HG02973 (cell line): ENCODE measurements around the gene MESP1.

Source experiments
- ATAC-seq: cut with Tn5 transposase; IDR thresholded peaks from one replicate; pipeline ENCODE4 v1.9.1; 2021; ENCODE audit warnings: moderate library complexity; ENCODE audit not compliant: unreplicated experiment

MESP1 gene

DNA sequence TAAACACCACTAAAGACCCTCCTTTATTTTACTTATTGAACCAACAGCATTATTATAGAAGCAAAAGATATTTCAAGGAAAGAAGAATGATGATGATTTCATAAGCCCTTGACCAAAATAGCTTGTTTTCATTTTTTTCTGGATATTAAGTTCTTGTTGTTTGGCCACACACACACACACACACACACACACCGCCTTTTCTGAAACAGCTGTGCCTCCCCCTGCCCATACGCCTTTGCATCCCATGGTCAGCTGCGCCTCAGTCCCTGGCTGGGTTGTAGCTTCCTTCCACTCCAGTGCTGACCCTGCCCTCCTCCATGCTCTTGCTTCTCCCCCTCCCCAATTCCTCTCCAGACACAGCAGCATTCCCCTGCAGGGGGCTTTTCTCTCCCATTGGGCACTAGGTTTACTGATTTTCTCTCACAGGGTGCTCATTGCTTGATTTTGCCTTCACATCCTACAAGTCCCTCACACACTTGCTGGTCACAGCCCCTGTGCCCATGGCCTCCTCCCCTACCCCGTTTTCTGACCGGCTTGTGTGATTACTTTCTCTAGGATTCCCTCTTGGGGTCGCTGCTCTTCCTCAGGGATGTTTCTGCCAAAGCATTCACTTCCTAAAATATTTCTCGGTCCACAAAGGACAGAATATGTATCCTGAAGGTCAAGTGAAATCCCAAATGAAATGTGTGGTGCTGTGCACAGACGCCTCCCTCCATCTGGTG is 18.4 kb downstream of the MESP1 start:
- ATAC-seq = no peak

DNA sequence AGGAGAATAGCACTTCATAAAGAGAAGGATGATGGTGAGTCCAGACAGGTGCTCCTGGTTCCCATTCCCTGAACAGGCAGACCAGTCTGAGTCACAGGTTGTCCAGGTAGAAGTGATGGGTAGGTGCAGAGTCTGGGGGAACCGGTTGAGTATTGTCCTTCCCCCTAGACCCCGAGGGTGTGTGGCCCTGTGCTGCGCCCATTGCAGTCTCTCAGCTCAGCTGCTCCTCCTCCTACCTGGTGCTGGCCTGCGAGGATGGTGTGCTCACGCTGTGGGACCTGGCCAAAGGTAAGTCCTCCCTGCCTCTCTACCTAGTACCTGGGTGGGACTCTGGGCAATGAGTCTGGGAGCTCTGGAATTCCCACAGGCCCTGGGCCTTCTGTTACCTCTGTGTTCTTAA is 19.8 kb downstream of the MESP1 start:
- ATAC-seq = no peak

DNA sequence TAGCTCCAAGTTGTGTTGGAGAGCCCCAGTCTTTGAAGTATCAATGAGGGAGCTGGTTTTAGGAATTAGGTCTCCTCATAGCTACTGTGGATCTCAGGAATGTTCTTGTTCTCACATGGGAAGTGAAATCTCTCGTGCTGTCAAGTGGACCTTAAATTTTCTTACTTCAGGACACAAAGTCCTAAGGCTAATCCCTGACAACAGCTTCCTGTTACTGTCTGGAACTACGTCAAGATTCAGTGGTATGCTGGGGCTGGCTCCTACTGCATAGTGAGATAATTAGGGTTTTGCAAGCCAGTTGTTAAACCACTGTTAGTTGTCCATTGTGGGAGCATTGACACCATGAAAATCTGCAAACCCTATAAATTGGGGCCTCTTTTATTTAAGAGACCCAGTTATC is 22.8 kb downstream of the MESP1 start:
- ATAC-seq = no peak

DNA sequence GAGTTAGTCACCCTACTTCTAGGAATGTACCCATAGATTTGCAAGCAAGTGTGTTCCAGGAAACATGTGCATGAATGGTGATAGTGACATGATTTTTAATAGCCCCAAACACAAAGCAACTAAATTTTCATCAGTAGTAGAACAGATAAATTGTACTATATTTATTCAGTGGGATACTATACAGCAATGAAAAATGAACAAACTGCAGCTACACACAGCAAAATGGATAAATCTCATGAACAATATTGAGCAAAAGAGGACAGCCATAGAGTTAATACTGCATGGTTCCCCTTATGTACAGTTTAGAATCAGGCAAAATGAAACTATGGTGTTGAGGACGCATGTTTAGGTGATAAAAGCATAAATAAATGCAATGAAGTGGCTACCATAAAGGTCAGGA is 26.0 kb downstream of the MESP1 start:
- no peak for ATAC-seq

DNA sequence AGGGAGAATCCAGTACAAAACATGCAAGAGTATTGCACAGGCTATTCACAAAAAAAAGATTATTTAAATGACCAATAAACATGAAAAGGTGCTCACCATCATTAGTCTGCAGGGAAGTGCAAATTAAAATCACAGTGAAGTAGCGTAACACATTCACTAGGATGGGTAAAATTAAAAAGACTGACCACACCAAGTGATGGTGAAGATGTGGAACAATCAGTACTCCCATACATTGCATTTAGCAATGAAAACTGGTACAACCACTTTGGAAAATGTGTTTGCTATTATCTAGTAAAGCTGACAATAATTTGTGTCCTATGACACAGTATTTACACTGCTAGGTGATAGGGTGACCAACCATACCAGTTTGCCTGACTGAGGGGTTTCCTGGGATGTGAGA is 26.4 kb downstream of the MESP1 start:
- no peak for ATAC-seq

DNA sequence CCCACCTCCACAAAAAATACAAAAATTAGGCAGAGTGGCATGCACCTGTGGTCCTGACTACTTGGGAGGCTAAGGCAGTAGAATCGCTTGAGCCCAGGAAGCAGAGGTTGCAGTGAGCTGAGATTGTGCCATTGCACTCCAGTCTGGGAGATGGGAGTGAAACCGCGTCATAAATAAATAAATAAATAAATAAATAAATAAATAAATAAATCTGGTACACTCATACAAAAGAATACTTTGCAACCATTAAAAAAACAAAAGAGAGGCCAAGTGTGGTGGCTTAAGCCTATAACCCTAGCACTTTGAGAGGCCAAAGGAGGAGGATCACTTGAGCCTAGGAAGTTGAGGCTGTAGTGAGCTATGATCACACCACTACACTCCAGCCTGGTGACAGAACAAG is 28.0 kb downstream of the MESP1 start:
- ATAC-seq = no peak

DNA sequence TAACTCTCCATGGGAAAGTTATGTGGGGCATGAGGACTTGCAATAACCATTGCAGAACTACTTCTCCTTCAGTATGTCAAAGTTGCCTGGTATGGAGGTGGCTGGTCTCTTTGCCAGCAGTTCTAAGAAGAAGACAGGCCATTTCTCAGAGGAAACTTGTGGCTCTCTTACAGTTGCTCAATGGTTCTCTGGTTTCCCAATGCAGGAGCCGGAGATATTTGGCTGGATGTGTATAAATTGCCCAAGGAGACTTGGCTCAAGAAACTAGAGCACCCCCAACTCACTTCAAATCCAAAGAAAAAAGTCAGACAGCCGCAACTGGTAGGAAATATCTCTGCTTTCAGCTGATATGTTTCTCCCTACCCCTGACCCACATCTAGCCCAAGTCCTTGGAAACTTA is 36.3 kb downstream of the MESP1 start:
- no peak for ATAC-seq

GRCh38 chr15:89707577-89707976 is 43.5 kb downstream of the MESP1 start:
- ATAC-seq = no peak

GRCh38 chr15:89704411-89704810 is 46.6 kb downstream of the MESP1 start:
- ATAC-seq = no peak
